Transverse colon (tissue), 4 donors: ENCODE measurements around the gene AK3. TPM values are rescaled to one million over a fixed set of nuclear protein-coding genes. Genes with fewer than 3 reads are reported as not detected.

Source experiments
- DNase-seq: peaks from one replicate; pipeline ENCODE4 v3.0.0-alpha.2; 2019
- H3K27ac ChIP-seq, 4 donors: fragments of 200-600 bp; sonication (generic); 2 replicates each; pipeline ENCODE4 v1.5.1; 2016 to 2018; ENCODE audit warnings: inconsistent platforms in 4 of 4
- H3K27me3 ChIP-seq: fragments of 200-600 bp; sonication (generic); 2 replicates; pipeline ENCODE4 v1.5.1; 2017; ENCODE audit warnings: inconsistent platforms
- H3K36me3 ChIP-seq, 4 donors: fragments of 200-600 bp; sonication (generic); 2 replicates each; pipeline ENCODE4 v1.5.1; 2017 to 2019; ENCODE audit warnings: inconsistent platforms in 4 of 4
- H3K4me1 ChIP-seq, 4 donors: fragments of 200-600 bp; sonication (generic); 2 replicates each; pipeline ENCODE4 v1.5.1; 2017 to 2020; ENCODE audit warnings: inconsistent platforms in 4 of 4
- H3K4me3 ChIP-seq, 4 donors: fragments of 200-600 bp; sonication (generic); 1 replicate in 1 of 4; 2 replicates in 3 of 4; pipeline versions ENCODE4 v1.5.1 to v1.6.1; 2017 to 2019; ENCODE audit warnings: inconsistent platforms in 4 of 4
- H3K9me3 ChIP-seq, 2 donors: fragments of 200-600 bp; sonication (generic); 2 replicates each; pipeline ENCODE4 v1.5.1; 2017 to 2019; ENCODE audit warnings: inconsistent platforms in 2 of 2
- EP300 ChIP-seq: sonication (generic); formaldehyde crosslinking; IDR thresholded peaks from one replicate; pipeline ENCODE4 v1.6.1; 2017; ENCODE audit warnings: antibody characterized with exemption, low read depth
- POLR2A ChIP-seq: fragments of 450-650 bp; IDR thresholded peaks from one replicate; pipeline ENCODE4 v1.6.1; 2016; ENCODE audit warnings: antibody characterized with exemption, mild to moderate bottlenecking, moderate library complexity
- POLR2AphosphoS5 ChIP-seq, 3 donors: sonication (generic); formaldehyde crosslinking; IDR thresholded peaks; one replicate each; pipeline ENCODE4 v1.6.1; 2016; ENCODE audit warnings: antibody characterized with exemption in 3 of 3
- WGBS, 2 donors: methylation state at CpG; one replicate each; pipeline ENCODE4 v1.1.5; 2018; ENCODE audit warnings: low coverage in 1 of 2; 5-methylcytosine and 5-hydroxymethylcytosine counted together
- in situ Hi-C, 4 donors: fragments of 200-750 bp; cut with MboI; loops; one replicate each; pipeline versions ENCODE4 v1.15.0 to v1.15.1; 2017; ENCODE audit warnings: low sequenced_read_pairs in 3 of 4, low pct_ligation_motif_present in 1 of 4, low pct_unique_long_range_greater_than_20kb in 1 of 4
- intact Hi-C: fragments of 100-400 bp; cut with DNase I; formaldehyde crosslinking; loops from one replicate; pipeline ENCODE4 v1.15.1; 2023; ENCODE audit warnings: low total_unique reads
- total RNA-seq, 4 donors: library from RNA; depleted of rRNA; stranded (reverse); fragments of >200 nt; gene quantifications; one replicate each; pipeline ENCODE4 v1.1.0, GENCODE V29; 2016
- TF ChIP-seq, protein P1 (sequence below), 5 experiments: fragments of 200-600 bp in 3 of 5; fragments of 450-650 bp in 2 of 5; sonication (generic) in 3 of 5; IDR thresholded peaks; 1 replicate in 2 of 5; 2 replicates in 3 of 5; pipeline ENCODE4 v1.5.1; 2016 to 2017; ENCODE audit warnings: antibody characterized with exemption in 5 of 5, inconsistent platforms in 3 of 5, mild to moderate bottlenecking in 2 of 5, moderate library complexity in 1 of 5

Gene AK3
- total RNA-seq, 4 donors from 2014 or later = 25.9 to 121 (median 82.3) TPM

DNA sequence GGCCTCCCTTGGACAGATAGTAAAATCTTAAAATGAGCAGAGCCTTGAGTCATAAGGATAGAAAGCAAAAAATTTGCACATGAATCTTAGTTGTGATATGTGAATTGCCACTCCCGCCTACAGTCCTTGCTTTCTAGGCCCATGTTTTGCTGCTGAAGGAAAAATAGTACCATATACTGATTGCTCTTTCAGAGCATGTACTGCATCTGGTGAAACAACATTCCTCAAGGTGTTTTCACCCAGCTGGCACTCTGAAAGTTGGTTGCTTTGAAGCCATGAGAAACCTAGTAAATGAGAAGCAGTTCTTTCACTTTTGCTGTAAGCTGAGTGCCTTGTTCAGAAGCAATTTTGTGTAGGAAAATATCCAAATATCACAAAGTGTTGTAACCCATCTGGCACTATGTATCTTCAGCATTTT lies 51.3 kb downstream of the AK3 start:
- DNase-seq = no peak
- TF ChIP-seq POLR2AphosphoS5 (IDR thresholded peaks at IDR 0.05) (no peak), EP300 (no peak), POLR2A (no peak)
- TF ChIP-seq, protein P1, sequence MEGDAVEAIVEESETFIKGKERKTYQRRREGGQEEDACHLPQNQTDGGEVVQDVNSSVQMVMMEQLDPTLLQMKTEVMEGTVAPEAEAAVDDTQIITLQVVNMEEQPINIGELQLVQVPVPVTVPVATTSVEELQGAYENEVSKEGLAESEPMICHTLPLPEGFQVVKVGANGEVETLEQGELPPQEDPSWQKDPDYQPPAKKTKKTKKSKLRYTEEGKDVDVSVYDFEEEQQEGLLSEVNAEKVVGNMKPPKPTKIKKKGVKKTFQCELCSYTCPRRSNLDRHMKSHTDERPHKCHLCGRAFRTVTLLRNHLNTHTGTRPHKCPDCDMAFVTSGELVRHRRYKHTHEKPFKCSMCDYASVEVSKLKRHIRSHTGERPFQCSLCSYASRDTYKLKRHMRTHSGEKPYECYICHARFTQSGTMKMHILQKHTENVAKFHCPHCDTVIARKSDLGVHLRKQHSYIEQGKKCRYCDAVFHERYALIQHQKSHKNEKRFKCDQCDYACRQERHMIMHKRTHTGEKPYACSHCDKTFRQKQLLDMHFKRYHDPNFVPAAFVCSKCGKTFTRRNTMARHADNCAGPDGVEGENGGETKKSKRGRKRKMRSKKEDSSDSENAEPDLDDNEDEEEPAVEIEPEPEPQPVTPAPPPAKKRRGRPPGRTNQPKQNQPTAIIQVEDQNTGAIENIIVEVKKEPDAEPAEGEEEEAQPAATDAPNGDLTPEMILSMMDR (IDR thresholded peaks at IDR 0.05) = no peak
- 69 to 90% methylated on average over 1 of the region's 1 CpG for WGBS, 2 donors
- no peak overlapping the region for H3K27ac ChIP-seq
- intact Hi-C loops (no loop called here), in situ Hi-C loops (loop anchor here in 1 of 4 donors (25.0 kb wide), 1 partner anchor 1323 kb away; the partner anchor contains the start of gene RANBP6)
- H3K36me3 ChIP-seq = peaks cover 0 to 30% (median 2%) of the 10 kb centered on the region in 4 donors
- H3K27me3 ChIP-seq = no peaks in the 10 kb centered on the region
- H3K9me3 ChIP-seq = no peaks in the 10 kb centered on the region
- H3K4me1 ChIP-seq = peaks cover 0 to 12% (median 0%) of the 10 kb centered on the region in 4 donors
- H3K4me3 ChIP-seq = no peak overlapping the region

DNA sequence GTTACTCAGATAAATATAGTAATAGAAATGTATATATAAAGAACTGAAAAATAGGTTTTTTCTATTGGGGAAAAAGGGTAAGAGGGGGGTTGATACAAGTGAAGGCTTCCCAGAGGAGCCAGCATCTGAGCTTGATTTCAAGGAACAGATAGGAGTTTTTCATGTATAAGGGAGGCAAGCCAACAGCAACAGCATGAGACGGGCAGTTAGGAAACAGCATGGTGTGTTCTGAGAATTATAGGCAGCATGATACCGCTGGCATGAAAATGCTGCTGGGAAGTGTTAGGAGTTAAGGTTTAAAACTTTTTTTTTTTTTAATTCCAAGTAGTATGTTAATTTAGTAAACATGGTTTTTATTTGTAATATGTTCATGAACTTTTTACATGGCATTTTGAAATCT lies 52.0 kb downstream of the AK3 start:
- in situ Hi-C loops = loop anchor here in 1 of 4 donors (25.0 kb wide), 1 partner anchor 1323 kb away; the partner anchor contains the start of gene RANBP6
- H3K36me3 ChIP-seq = peaks cover 0 to 30% (median 2%) of the 10 kb centered on the region in 4 donors
- 75 to 91% methylated on average over 1 to 2 of the region's 2 CpGs for WGBS, 2 donors

DNA sequence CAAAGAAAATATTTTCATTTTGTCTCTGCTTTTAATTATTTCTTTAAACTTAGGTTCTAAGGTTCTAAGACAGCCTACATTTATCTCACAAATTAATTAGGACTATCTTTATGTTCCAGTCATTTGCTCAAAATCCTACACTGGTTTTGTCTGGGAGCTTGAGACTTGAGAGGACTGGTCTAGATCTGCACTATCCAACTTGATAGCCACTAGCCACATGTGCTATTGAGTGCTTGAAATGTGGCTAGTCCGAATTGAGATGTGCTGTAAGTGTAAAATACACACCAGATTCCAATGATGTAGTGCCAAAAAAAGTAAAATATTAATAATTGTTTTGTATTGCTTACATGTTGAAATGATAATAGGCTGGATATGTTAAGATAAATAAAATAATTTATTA lies 54.4 kb downstream of the AK3 start:
- Histone ChIP-seq H3K9me3 (no peaks in the 10 kb centered on the region), H3K36me3 (peaks cover 0 to 23% (median 2%) of the 10 kb centered on the region in 4 donors), H3K27me3 (no peaks in the 10 kb centered on the region), H3K27ac (peak overlapping the region in 1 of 4 donors; percentile 30), H3K4me1 (peaks cover under 1 to 16% (median 2%) of the 10 kb centered on the region in 4 donors), H3K4me3 (no peak overlapping the region)
- in situ Hi-C loops = loop anchor here in 1 of 4 donors (25.0 kb wide), 1 partner anchor 1326 kb away; the partner anchor contains the start of gene RANBP6
- 68 to 71% methylated on average over 1 of the region's 1 CpG for WGBS, 2 donors
- DNase-seq = no peak
- intact Hi-C loops = no loop called here
- TF ChIP-seq, protein P1 (IDR thresholded peaks at IDR 0.05) = no peak
- TF ChIP-seq POLR2AphosphoS5 (IDR thresholded peaks at IDR 0.05) = no peak
- TF ChIP-seq EP300 = no peak
- TF ChIP-seq POLR2A = no peak

More for the DNA sequence above, 52.0 kb downstream of the AK3 start:
- no peak overlapping the region for H3K4me3 ChIP-seq
- H3K27me3 ChIP-seq = no peaks in the 10 kb centered on the region
- DNase-seq = no peak
- no peaks in the 10 kb centered on the region for H3K9me3 ChIP-seq
- H3K4me1 ChIP-seq = peaks cover 0 to 14% (median 0%) of the 10 kb centered on the region in 4 donors
- no peak overlapping the region for H3K27ac ChIP-seq
- no peak for TF ChIP-seq EP300
- no peak for TF ChIP-seq POLR2AphosphoS5 (IDR thresholded peaks at IDR 0.05)
- no peak for TF ChIP-seq POLR2A
- TF ChIP-seq, protein P1 (IDR thresholded peaks at IDR 0.05) = no peak
- intact Hi-C loops = no loop called here

DNA sequence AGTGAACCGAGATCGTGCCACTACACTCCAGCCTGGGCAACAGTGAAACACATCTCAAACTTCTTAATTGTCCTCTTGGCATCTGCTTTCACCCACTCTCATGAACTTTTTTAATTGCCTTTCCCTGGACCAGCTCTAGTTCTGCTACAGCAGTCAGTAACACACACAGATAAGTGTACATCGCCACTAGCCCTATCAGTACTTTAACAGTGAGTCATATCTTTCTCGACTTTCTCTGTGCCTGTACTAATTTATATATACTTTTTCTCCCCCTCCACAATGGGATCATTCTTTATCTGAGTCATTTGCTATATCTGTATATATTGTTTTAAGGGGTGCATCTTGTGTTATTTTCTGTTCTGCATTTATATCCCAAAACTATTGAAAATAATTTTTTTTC lies 54.9 kb downstream of the AK3 start:
- in situ Hi-C loops (loop anchor here in 1 of 4 donors (25.0 kb wide), 1 partner anchor 1326 kb away; the partner anchor contains the start of gene RANBP6), intact Hi-C loops (no loop called here)
- H3K36me3 ChIP-seq = peaks cover 0 to 19% (median 2%) of the 10 kb centered on the region in 4 donors
- TF ChIP-seq EP300 (no peak), POLR2AphosphoS5 (IDR thresholded peaks at IDR 0.05) (no peak), POLR2A (no peak)
- TF ChIP-seq, protein P1 (IDR thresholded peaks at IDR 0.05) = no peak
- H3K4me3 ChIP-seq = no peak overlapping the region
- no peaks in the 10 kb centered on the region for H3K27me3 ChIP-seq
- peak overlapping the region in 1 of 4 donors; percentile 30 for H3K27ac ChIP-seq
- 73 to 80% methylated on average over 3 to 4 of the region's 4 CpGs for WGBS, 2 donors
- peaks cover 5 to 21% (median 7%) of the 10 kb centered on the region in 4 donors for H3K4me1 ChIP-seq
- H3K9me3 ChIP-seq = no peaks in the 10 kb centered on the region
- DNase-seq = no peak
